Ammon's horn (tissue), 1 donor: ENCODE data around the gene PICALM.
"Not testable (repeated sequence)": the region's sequence is repeated elsewhere in the genome, so short reads cannot be mapped to it uniquely, and the experiment has no call there.

Experiments used
- DNase-seq: peaks from one replicate; pipeline ENCODE4 v3.0.0-alpha.2; 2016; ENCODE audit warnings: low spot score

Gene PICALM

DNA sequence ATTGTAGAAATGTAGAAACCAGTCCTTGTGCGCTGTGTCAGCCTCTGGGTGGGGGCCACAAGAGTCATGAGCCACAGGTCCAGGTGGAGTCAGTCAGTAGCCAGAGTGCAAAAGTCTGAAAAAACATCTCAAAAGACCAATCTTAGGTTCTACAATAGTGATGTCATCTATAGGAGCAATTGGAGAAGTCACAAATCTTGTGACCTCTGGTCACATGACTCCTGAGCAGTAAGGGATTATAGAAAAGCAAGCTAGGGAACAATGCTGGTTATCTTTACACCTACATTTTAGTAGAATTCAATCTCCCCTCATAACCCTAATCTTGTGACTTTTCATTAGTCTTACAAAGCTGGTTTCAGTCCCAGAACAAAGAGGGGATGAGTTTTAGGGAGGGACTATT, 131.0 kb downstream of the PICALM start:
- DNase-seq, result no peak

DNA sequence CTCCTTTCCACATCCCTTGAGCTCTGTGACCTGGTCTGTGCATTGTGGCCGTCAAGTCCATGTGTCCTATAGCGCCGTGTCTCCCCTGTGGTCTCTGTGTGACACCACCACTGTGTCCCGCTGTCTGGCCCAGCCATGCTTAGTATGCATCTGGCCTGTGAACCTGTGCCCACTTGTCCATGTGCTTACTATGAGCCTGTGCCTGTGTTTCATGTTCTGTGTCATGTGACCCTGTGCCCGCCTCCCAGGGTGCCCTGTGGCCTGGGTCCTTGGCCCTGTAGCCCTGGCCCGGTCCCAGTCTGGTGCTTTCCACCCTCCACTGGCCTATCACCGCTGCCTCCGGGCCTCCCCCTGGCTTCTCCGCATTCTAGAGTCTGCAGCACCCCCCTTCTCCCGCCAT, 133.1 kb downstream of the PICALM start:
- DNase-seq, result no peak

DNA sequence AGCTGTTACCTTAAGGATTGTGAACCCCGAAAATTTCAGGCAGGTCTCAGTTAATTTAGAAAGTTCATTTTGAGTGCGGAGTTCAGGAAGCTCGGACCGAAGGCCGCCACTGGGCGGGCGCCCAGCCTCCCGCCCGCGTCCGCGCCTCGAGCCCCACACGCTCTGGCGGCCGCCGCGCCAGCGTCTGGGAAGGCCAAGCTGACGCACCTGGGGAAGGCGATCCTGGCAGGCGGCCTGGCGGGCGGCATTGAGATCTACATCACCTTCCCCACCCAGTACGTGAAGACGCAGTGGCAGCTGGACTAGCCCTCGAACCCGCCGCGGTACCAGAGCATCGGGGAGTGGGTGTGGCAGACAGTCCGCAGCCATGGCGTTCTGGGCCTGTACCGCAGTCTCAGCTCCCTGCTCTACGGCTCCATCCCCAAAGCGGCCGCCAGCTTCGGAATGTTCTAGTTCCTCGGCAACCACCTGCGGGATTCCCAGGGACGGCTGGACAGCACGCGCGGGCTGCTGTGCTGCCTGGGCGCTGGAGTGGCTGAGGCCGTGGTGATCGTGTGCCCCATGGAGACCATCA, 134.2 kb downstream of the PICALM start:
- no peak for DNase-seq

DNA sequence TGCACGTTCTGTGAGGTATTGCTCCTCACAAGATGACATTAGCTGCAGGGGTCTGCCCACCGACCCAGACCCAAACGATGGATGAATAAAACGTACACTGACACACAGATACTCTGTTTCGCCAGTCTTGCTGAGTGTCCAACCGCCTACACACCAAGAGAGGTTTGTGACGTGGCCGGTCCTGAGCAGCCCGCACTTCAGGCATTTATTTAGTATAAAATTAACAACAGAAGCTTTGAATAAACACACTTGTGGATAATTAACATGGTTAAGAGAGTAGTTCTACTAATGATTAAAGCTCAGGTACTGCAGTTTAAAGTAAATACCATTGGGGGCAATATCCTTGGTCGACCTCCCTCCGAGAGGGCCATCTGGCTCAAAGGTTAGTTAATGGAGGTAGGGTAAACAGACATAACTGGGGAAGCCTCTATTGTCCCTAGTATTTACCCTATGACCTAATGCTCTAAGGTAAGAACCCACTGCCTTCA, 138.0 kb downstream of the PICALM start:
- DNase-seq, result no peak

DNA sequence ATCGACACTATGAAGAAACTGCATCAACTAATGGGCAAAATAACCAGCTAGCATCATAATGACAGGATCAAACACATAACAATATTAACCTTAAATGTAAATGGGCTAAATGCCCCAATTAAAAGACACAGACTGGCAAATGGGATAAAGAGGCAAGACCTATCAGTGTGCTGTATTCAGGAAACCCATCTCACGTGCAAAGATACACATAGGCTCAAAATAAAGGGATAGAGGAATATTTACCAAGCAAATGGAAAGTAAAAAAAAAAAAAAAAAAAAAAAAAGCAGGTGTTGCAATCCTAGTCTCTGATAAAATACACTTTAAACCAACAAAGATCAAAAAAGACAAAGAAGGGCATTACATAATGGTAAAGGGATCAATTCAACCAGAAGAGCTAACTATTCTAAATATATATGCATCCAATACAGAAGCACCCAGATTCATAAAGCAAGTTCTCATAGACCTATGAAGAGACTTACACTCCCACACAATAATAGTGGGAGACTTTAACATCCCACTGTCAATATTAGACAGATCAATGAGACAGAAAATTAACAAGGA, 142.2 kb downstream of the PICALM start:
- DNase-seq, result not testable (repeated sequence)

DNA sequence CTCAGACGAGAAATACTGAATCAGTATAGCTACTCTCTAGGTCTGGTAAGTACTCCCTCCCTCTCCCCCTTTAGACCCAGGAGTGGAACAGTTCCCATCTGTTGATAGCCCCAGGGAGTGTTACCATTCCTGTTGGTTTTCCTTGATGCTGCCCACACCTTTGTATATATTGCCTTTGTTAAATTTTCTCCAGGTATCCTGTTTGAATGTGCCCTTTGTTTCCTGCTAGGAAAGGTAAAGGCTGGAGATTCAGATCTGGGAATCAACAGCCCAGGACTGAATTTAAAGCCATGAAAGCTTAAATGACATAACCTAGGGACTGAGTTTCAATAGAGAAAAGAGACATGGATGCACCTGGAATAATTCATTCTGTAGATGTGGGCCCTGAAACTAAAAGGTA, 145.4 kb downstream of the PICALM start:
- DNase-seq, result no peak

DNA sequence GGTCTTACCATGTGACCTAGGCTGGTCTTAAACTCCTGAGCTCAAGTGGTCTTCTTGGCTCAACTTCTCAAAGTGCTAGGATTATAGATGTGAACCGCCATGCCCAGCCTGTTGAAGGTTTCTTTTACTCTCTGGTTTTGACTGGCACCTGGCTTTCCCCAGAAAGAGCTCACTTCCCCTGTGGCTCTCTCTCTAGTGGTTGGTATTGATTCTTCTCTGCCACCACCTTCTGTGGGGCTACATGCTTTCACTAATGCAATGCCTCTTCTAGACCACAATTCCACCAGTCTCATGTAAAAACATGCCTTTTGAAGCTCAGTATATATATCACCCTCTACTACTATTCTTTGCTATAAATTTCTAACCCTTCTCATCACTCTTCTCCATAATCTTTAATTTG, 146.5 kb downstream of the PICALM start:
- no peak for DNase-seq

DNA sequence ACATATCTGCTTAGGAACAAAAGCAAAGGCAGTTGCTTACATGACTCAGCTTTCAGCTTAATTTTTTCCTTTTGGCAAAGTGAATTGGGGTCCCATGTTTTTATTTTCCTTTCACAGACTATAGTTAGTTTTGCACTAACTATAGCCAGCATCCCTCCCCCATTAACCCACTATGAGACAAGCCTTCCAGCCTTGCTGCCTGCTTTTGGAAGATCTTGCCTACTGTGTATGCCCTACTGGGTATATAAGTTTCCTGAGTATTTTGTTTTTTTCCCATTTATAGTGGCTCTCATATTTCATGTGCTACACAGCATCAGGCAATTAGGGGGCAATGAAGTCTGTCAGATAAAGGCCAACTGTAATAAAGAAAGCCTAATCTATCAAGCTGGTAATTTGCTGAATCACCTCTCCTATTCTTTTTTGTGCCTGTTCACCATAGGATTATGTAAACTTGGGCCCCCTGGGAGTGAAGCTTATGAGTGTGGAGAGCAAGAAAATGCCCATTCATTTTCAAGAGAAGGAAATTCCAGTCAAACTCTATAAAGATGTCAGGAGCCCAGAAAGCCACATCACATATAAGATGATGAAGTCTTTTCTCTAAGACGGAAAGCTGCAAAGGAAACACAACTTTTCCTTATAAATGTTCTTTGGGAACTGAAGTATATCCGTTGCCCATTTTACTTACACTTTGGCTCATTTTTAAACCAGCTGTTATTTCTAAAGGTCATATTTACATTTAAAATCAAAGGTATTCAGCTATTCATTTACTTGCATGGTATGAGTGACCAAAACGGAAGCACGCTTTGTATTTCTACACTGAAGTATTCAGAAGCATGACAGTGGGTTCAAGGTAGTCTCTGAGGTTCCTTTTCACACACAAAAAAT, 149.7 kb downstream of the PICALM start:
- DNase-seq, result no peak

DNA sequence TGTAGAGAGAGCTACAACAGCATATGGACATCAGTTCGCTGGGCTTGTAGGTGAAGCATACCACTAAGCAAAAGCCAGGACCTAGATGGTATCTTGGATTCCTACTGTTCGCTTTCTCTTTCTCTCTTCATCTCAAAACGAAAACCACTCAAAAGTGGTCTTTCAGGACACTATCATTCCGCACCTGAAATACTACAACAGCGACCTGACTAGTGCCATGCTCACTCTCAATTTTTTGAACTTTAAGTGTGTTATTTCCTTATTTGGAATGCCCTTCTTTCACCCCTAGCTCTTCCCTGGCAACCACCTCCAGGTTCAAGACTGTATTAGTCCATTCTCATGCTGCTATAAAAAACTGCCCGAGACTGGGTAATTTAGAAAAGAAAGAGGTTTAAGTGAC, 154.5 kb downstream of the PICALM start:
- no peak for DNase-seq

DNA sequence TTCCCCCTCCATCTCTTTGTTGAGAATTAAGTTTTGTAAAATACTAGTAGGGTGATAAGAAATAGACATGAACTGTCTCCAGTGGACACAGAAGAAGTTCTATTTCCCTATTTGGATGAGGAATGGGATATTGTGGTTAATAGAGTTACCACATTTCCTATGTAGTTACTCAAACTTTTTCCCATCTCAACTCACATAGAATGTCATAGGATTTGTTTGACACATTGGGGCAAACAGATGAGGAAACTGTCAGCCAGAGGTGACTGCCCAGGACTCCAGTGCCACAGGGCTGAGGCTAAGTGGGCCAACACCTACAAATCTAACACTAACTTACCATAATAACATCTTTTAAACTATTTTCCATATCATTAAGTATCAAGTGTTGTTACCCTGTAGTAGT, 155.4 kb downstream of the PICALM start:
- DNase-seq, result no peak

DNA sequence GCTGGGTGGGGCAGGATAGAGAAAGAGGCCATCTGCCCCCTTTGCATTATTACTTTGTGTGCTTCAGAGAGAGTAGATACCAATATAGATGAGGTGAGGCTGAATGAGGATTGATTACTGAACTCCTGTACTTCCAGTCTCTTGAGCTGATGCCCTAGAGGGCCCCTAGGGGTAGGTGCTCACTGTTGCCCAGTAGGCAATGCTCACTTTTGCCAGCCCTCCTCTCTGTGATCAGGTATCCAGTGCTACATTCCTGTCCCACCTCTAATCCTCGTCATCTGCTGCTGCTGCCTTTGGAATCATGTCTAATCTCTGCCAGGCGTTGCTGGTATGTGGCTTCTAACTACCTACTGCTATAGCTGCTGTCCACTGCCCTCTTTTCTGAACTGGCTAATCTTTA, 156.5 kb downstream of the PICALM start:
- no peak for DNase-seq
